Raji (cell line): ENCODE results near the gene TMEM131.

Experiments used
- POLR2A ChIP-seq: IDR thresholded peaks from 2 replicates; pipeline ENCODE4 v1.6.1; 2011; ENCODE audit warnings: low read depth, low read length, control low read depth; ENCODE audit not compliant: insufficient read depth

TMEM131 gene

GRCh38 chr2:97755491-97755890, 240.3 kb downstream of the TMEM131 start:
- no peak for TF ChIP-seq POLR2A

GRCh38 chr2:97754690-97755346, 240.9 kb downstream of the TMEM131 start:
- TF ChIP-seq POLR2A: no peak

GRCh38 chr2:97752342-97753334, 243.1 kb downstream of the TMEM131 start:
- no peak for TF ChIP-seq POLR2A

GRCh38 chr2:97751752-97752151, 244.0 kb downstream of the TMEM131 start:
- TF ChIP-seq POLR2A: no peak

GRCh38 chr2:97750017-97750416, 245.7 kb downstream of the TMEM131 start:
- TF ChIP-seq POLR2A: no peak

GRCh38 chr2:97749581-97749980, 246.2 kb downstream of the TMEM131 start:
- no peak for TF ChIP-seq POLR2A

GRCh38 chr2:97747716-97748115, 248.0 kb downstream of the TMEM131 start:
- TF ChIP-seq POLR2A: no peak

- no peak for TF ChIP-seq POLR2A
Observed at GRCh38 chr2:97747285-97747684, 248.5 kb downstream of the TMEM131 start.

- no peak for TF ChIP-seq POLR2A
Observed at GRCh38 chr2:97745474-97746174, 250.1 kb downstream of the TMEM131 start.

- no peak for TF ChIP-seq POLR2A
Observed at GRCh38 chr2:97743913-97744312, 251.8 kb downstream of the TMEM131 start.

GRCh38 chr2:97742381-97742847, 253.3 kb downstream of the TMEM131 start:
- no peak for TF ChIP-seq POLR2A

- TF ChIP-seq POLR2A: no peak
Observed at GRCh38 chr2:97741686-97742085, 254.1 kb downstream of the TMEM131 start.

- TF ChIP-seq POLR2A: no peak
Observed at GRCh38 chr2:97741251-97741650, 254.5 kb downstream of the TMEM131 start.

GRCh38 chr2:97740590-97741182, 255.1 kb downstream of the TMEM131 start:
- TF ChIP-seq POLR2A: no peak

- no peak for TF ChIP-seq POLR2A
Observed at GRCh38 chr2:97739893-97740245, 255.9 kb downstream of the TMEM131 start.
